ENCODE data around the gene KCNK3. TPM values are rescaled to one million over a fixed set of nuclear protein-coding genes. Genes with fewer than 3 reads are reported as not detected.

KCNK3 gene
- total and polyA plus RNA-seq, 2 of the 13 experiments (the other 11 are each of a cell fraction or from before 2014, with no cell fraction given) = not detected

DNA sequence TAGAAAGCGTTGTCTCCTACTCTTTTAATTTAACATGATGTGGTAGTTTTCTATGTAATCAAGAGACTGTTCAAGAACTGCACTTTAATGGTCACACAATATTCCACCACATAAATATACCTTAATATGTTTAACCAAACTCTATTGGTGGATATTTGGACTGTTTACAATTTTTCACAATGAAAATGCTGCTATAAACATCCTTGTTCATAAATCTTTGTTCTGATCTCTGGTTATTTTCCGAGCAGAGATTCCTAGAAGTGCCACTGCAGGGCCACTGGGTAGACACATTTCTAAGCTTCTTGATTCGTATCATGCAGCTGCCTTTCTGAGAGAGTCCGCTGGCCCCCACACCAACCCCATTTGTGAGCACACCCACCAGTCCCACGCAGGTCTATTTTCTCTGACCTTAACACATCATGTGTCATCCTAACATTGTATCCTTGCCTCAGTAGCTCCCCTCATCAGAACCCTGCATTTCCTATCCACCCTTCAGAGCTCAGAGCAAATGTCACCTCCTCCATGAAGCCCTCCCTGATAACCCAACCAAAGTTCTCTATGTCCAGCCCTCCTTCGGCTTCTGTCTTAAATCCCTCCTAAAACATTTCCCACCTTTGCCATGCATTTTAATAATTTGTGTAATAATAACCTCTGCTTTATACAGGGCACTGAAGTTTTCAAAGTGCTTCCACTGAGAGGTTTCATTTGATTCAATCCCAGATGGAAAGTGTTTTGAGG, 26.6 kb downstream of the KCNK3 start:
- no peak for TF ChIP-seq ZNF556 (CRISPR knock-in tag; IDR thresholded peaks at IDR 0.05; ENCODE audit: borderline replicate concordance)
- no peak for TF ChIP-seq ZNF7 (CRISPR knock-in tag; IDR thresholded peaks at IDR 0.05)
- TF ChIP-seq SMAD3 (CRISPR knock-in tag; IDR thresholded peaks at IDR 0.05) = no peak
- no peak for TF ChIP-seq IRF9 (CRISPR knock-in tag; IDR thresholded peaks at IDR 0.05; ENCODE audit: borderline replicate concordance)
- no peak for TF ChIP-seq NR2F1 (CRISPR knock-in tag; IDR thresholded peaks at IDR 0.05)
- peak; percentile 86 for TF ChIP-seq ZFP36 (IDR thresholded peaks at IDR 0.05; ENCODE audit: borderline replicate concordance, low read depth, low read length, partially characterized antibody)
- no peak for TF ChIP-seq ZNF441 (CRISPR knock-in tag; IDR thresholded peaks at IDR 0.05; ENCODE audit: borderline replicate concordance)
- FAIRE-seq = no peak
- WGBS (ENCODE audit: low lambda C conversion rate) = 54% methylated on average over 6 of the region's 6 CpGs
- ATAC-seq = no peak
- H3K27me3 ChIP-seq (ENCODE audit: control insufficient read depth in 1 of 2, insufficient read depth in 2 of 2, low read length in 2 of 2) = peaks cover 3 to 67% of the 10 kb centered on the region in 2 experiments; a peak in 4 of 5 replicates
- H3K4me1 ChIP-seq (ENCODE audit: insufficient read depth, low read length) = peaks cover 34% of the 10 kb centered on the region
- no peaks in the 10 kb centered on the region for H4K20me1 ChIP-seq (ENCODE audit: insufficient read depth, low read length)
- ChIA-PET CTCF (ENCODE audit: low intra/inter-chr PET ratio, low total read pairs) (no interaction called here), POLR2A (no interaction called here)
- H3K79me2 ChIP-seq (ENCODE audit: insufficient read depth, low read length) = no peaks in the 10 kb centered on the region
- no peak overlapping the region for H3K4me2 ChIP-seq (ENCODE audit: low read depth, low read length)
- DNase-seq (ENCODE audit: low spot score) = no peak
- no peak overlapping the region for H3K9ac ChIP-seq (ENCODE audit: insufficient read depth, low read depth, low read length)
- H3K9me3 ChIP-seq (ENCODE audit: low read length) = no peaks in the 10 kb centered on the region
- intact Hi-C loops (cut with micrococcal nuclease; ENCODE audit: unreplicated experiment) (no loop called here), in situ Hi-C loops (cut with HindIII; ENCODE audit: extremely low pct_ligation_motif_present, low pct_unique_long_range_greater_than_20kb) (no loop called here)
- no peak overlapping the region for H3K4me3 ChIP-seq (replicated peaks in 1 of 3; ENCODE audit: insufficient read depth in 1 of 3, low read depth in 2 of 3, low read length in 3 of 3)
- H3K36me3 ChIP-seq (replicated peaks in 1 of 2; ENCODE audit: control insufficient read depth in 1 of 2, insufficient read depth in 2 of 2, low read length in 2 of 2) = no peaks in the 10 kb centered on the region
- BruUV-seq (replicated peaks) = no TSS peak
- no peak overlapping the region for H3K27ac ChIP-seq (ENCODE audit: extremely low read length, insufficient read depth, low read length)
- no peak overlapping the region for H2AFZ ChIP-seq (ENCODE audit: low read length)

Data from HepG2 (cell line).